CD8-positive, alpha-beta memory T cell (primary cell): ENCODE measurements around the gene STK11. TPM values are rescaled to one million over a fixed set of nuclear protein-coding genes. Genes with fewer than 3 reads are reported as not detected.
"Not testable (repeated sequence)": the region's sequence is repeated elsewhere in the genome, so short reads cannot be mapped to it uniquely, and the experiment has no call there.

Source experiments
- CTCF ChIA-PET: fragments of 350-600 bp; sonication (Branson Sonifier 250); formaldehyde crosslinking; loops from one replicate; lab custom pipeline; 2021; ENCODE audit warnings: antibody characterized with exemption; lab: Charles Lee
- POLR2A ChIA-PET: fragments of 350-600 bp; sonication (Branson Sonifier 250); formaldehyde crosslinking; loops from one replicate; lab custom pipeline; 2021; ENCODE audit warnings: antibody characterized with exemption; lab: Charles Lee
- DNase-seq, 5 donors: peaks; one replicate each; pipeline versions ENCODE4 v3.0.0 to v3.0.0-alpha.2; 2020 to 2022; ENCODE audit warnings: mixed read lengths in 1 of 5
- H3K27ac ChIP-seq: one replicate; pipeline ENCODE4 v1.7.0; 2013; ENCODE audit warnings: low read depth, mild to moderate bottlenecking, low read length, moderate library complexity
- H3K27me3 ChIP-seq: 2 replicates; pipeline ENCODE4 v1.7.0; 2013; ENCODE audit warnings: low read length, mild to moderate bottlenecking; ENCODE audit not compliant: insufficient read depth, poor library complexity, severe bottlenecking
- H3K36me3 ChIP-seq: 2 replicates; pipeline ENCODE4 v1.7.0; 2013; ENCODE audit warnings: mild to moderate bottlenecking, low read length, moderate library complexity; ENCODE audit not compliant: insufficient read depth
- H3K4me1 ChIP-seq: 2 replicates; pipeline ENCODE4 v1.7.0; 2013; ENCODE audit warnings: mild to moderate bottlenecking, low read length, moderate library complexity; ENCODE audit not compliant: insufficient read depth
- H3K4me3 ChIP-seq: 2 replicates; pipeline ENCODE4 v1.7.0; 2013; ENCODE audit warnings: mild to moderate bottlenecking, low read length
- H3K9me3 ChIP-seq: 2 replicates; pipeline ENCODE4 v1.7.0; 2013; ENCODE audit warnings: mild to moderate bottlenecking, low read length
- H3K27ac Mint-ChIP-seq, 8 donors: one replicate each; pipeline ENCODE4 v1.8.0; 2020 to 2021; ENCODE audit warnings: mixed read lengths in 8 of 8, mild to moderate bottlenecking in 6 of 8, inconsistent platforms in 3 of 8, moderate library complexity in 3 of 8
- H3K27me3 Mint-ChIP-seq, 2 donors: one replicate each; pipeline ENCODE4 v1.8.0; 2020 to 2021; ENCODE audit warnings: mixed read lengths in 2 of 2, mild to moderate bottlenecking in 1 of 2, moderate library complexity in 1 of 2
- H3K36me3 Mint-ChIP-seq, 3 donors: one replicate each; pipeline ENCODE4 v1.8.0; 2020 to 2021; ENCODE audit warnings: mixed read lengths in 3 of 3, inconsistent platforms in 1 of 3, mild to moderate bottlenecking in 1 of 3
- H3K4me1 Mint-ChIP-seq, 3 donors: one replicate each; pipeline ENCODE4 v1.8.0; 2020 to 2021; ENCODE audit warnings: mixed read lengths in 3 of 3, inconsistent platforms in 1 of 3, mild to moderate bottlenecking in 1 of 3
- H3K4me3 Mint-ChIP-seq, 7 donors: one replicate each; pipeline ENCODE4 v1.8.0; 2020 to 2021; ENCODE audit warnings: mixed read lengths in 7 of 7, mild to moderate bottlenecking in 6 of 7, moderate library complexity in 4 of 7, inconsistent platforms in 2 of 7
- H3K9me3 Mint-ChIP-seq, 5 donors: one replicate each; pipeline ENCODE4 v1.8.0; 2020 to 2022; ENCODE audit warnings: mixed read lengths in 5 of 5, mild to moderate bottlenecking in 3 of 5, moderate library complexity in 2 of 5, inconsistent platforms in 1 of 5
- polyA plus RNA-seq: library from polyadenylated mRNA; unstranded; fragments of 300-500 nt; fragmentation: Illumina TruSeq; gene quantifications from one replicate; pipeline ENCODE4 v1.2.3, GENCODE V29; 2021
- total RNA-seq, 2 experiments: library from RNA; stranded (reverse); gene quantifications; one replicate each; pipeline ENCODE4 v1.2.3, GENCODE V29; 2021

Gene STK11
- total and polyA plus RNA-seq, 3 experiments from 2014 or later: 37.0 to 69.7 (median 66.9) TPM

DNA sequence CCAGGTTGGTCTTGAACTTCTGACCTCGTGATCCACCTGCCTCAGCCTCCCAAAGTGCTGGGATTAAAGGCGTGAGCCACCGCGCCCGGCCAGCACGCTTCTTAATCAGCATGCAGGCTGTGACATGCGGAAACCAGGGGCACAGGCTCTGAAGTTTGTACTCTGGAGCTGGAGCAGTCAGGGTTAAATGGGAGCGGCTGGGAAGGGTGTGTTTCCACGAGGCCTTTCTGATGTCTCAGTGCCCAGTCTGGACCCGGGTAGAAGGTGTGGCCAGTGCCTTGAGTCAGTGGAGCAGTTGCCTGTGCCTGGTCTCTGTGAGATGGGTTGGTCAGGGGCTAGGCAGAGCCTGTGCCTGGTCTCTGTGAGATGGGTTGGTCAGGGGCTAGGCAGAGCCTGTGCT is 3.3 kb downstream of the STK11 start:
- H3K9me3 ChIP-seq, H3K27me3 Mint-ChIP-seq, H3K4me3 ChIP-seq, H3K27ac ChIP-seq, DNase-seq, H3K27me3 ChIP-seq, POLR2A ChIA-PET, H3K36me3 ChIP-seq, H3K9me3 Mint-ChIP-seq: not testable (repeated sequence)
- Mint-ChIP-seq H3K4me1 (peaks cover 15 to 50% (median 27%) of the 10 kb centered on the region in 3 donors), H3K36me3 (peaks cover 0 to 35% (median 2%) of the 10 kb centered on the region in 3 donors), H3K27ac (peak overlapping the region in 1 of 8 donors; percentile 12), H3K4me3 (peak overlapping the region in 4 of 7 donors; percentile 37 to 98 (median 42))
- peaks cover 44% of the 10 kb centered on the region for H3K4me1 ChIP-seq
- CTCF ChIA-PET: interaction anchor here (1.2 kb wide), 1 partner anchor 17 kb away, joined by 4 read pairs; no protein-coding TSS in a partner anchor

DNA sequence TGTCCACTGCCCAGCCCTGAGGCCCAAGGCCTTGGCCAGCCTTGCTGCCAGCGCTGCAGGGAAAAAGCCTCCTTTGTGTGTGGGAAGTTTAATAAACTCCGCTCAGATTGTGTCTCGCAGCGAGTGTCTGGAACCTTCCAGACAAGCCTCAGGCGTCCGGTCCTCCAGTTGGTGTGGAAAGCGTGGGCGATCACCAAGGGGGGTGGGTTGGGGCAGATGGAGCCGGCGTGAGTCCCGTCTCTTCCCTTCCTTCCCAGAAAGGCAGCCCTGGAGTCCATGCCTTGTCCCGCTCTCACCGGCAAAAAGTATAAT is 4.6 kb downstream of the STK11 start:
- H3K4me1 ChIP-seq: peaks cover 40% of the 10 kb centered on the region
- no peaks in the 10 kb centered on the region for H3K36me3 ChIP-seq
- no peaks in the 10 kb centered on the region for H3K9me3 Mint-ChIP-seq
- H3K4me3 Mint-ChIP-seq: peak overlapping the region in 4 of 7 donors; percentile 22 to 42 (median 30)
- H3K27me3 Mint-ChIP-seq: no peaks in the 10 kb centered on the region
- no peak for DNase-seq
- peak overlapping the region in 2 of 8 donors; percentile 14 to 38 for H3K27ac Mint-ChIP-seq
- no peaks in the 10 kb centered on the region for H3K27me3 ChIP-seq
- POLR2A ChIA-PET: no interaction called here
- H3K27ac ChIP-seq: no peak overlapping the region
- H3K9me3 ChIP-seq: no peaks in the 10 kb centered on the region
- H3K4me1 Mint-ChIP-seq: peaks cover 17 to 51% (median 29%) of the 10 kb centered on the region in 3 donors
- peaks cover 0 to 40% (median 2%) of the 10 kb centered on the region in 3 donors for H3K36me3 Mint-ChIP-seq
- CTCF ChIA-PET: no interaction called here
- no peak overlapping the region for H3K4me3 ChIP-seq

DNA sequence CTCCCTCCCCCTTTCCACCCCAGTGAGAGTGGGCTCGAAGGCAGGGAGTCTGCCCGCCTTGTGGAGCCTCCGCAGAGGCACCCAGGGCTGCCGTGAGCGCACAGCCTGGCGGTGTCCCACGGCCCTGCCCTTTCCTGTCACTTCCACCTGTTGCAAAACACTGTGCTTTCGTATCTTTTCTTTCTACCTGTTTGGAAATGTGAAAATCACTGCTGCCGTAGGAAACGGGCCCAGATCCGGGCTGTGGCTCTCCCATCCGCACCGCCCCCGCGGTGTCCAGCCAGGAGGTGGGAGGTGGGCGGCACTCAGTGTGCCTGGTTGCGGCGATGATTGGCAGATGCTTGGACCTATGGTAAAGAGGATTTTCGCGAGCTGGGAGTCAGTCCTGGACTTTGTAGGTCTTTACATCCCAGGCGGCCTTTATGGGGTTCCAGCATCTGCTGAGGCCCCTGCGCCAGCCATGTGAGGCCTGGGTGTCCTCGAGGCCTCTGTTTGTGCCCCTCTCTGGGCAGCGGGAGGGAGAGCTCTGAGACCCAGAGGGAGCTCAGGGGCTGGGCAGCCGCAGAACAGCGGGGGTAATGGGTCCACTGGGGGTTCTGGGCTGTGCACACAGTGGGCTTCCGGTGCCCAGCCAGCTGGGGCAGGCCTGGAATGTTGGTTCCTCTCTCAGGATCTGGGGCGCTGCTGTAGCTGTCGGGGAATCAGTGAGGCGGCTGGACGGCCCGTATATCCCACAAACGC is 6.1 kb downstream of the STK11 start:
- H3K4me1 ChIP-seq: peaks cover 38% of the 10 kb centered on the region
- Mint-ChIP-seq H3K4me1 (peaks cover 17 to 52% (median 28%) of the 10 kb centered on the region in 3 donors), H3K27ac (peak overlapping the region in 1 of 8 donors; percentile 42), H3K4me3 (peak overlapping the region in 3 of 7 donors; percentile 19 to 32 (median 19)), H3K36me3 (peaks cover 0 to 45% (median 2%) of the 10 kb centered on the region in 3 donors), H3K9me3 (no peaks in the 10 kb centered on the region), H3K27me3 (no peaks in the 10 kb centered on the region)
- H3K36me3 ChIP-seq: no peaks in the 10 kb centered on the region
- no peaks in the 10 kb centered on the region for H3K27me3 ChIP-seq
- no peak for DNase-seq
- ChIA-PET POLR2A (interaction anchor here (0.8 kb wide), 1 partner anchor 8 kb away, joined by 6 read pairs; no protein-coding TSS in a partner anchor), CTCF (interaction anchor here (0.7 kb wide), 1 partner anchor 18 kb away, joined by 3 read pairs; no protein-coding TSS in a partner anchor)
- no peaks in the 10 kb centered on the region for H3K9me3 ChIP-seq
- H3K4me3 ChIP-seq: no peak overlapping the region
- no peak overlapping the region for H3K27ac ChIP-seq

DNA sequence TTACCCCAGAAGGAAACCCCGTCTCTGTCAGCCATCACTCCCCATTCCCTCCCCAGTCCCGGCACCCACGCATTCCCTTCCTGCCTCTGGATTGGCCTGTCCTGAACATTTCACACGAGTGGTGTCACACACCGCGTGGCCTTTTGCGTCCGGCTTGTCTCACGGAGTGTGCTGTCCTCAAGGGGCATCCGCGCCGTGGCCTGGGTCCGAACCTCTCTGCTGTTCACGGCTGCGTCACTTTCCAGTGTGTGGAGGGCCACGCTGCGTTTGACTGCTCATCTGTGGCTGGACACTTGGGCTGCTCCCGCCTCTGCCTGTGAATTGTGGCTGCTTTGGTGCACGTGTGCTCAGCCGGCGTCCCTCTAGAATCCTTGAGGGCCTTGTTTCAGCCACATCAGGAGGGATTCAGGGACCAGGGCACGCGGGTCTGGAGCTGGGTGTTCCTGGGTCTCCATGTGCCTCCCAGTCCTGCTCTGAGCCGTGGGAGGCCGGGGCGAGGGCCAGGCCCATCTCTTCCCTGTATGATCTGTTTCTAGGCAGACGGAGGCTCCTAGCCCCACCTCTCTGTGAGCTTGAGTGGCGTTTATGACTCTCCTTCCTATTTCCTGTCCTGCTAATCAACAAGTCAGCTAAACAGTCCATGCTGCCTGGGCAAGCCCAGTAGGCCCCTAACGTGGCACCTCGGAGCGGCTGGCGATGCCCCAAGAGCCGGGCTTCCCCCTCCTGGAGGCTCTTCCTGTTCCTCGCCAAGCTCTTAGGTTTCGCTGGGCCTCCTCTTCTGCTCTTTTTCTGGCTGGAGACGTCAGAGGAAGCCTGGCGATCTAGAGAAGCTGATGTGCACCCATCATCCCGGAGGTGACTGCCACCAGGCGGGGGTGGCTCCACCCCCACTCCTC is 8.1 kb downstream of the STK11 start:
- H3K4me1 ChIP-seq: peaks cover 37% of the 10 kb centered on the region
- Mint-ChIP-seq H3K27me3 (no peaks in the 10 kb centered on the region), H3K27ac (peak overlapping the region; percentile 33 to 91 (median 70)), H3K9me3 (no peaks in the 10 kb centered on the region), H3K4me3 (peak overlapping the region in 6 of 7 donors; percentile 23 to 83 (median 57)), H3K36me3 (peaks cover 0 to 43% (median 2%) of the 10 kb centered on the region in 3 donors), H3K4me1 (peaks cover 17 to 44% (median 20%) of the 10 kb centered on the region in 3 donors)
- H3K9me3 ChIP-seq: no peaks in the 10 kb centered on the region
- peak in 3 of 5 donors; percentile 21 to 50 (median 36) for DNase-seq
- CTCF ChIA-PET: interaction anchor here (0.7 to 1.3 kb wide), 2 partner anchors 11 kb away, joined by 3 read pairs; no protein-coding TSS in a partner anchor
- H3K4me3 ChIP-seq: no peak overlapping the region
- H3K27ac ChIP-seq: no peak overlapping the region
- no peaks in the 10 kb centered on the region for H3K36me3 ChIP-seq
- H3K27me3 ChIP-seq: no peaks in the 10 kb centered on the region
- POLR2A ChIA-PET: interaction anchor here (0.5 to 0.6 kb wide), 2 partner anchors 11 to 27 kb away, joined by 3 to 4 read pairs; no protein-coding TSS in a partner anchor

DNA sequence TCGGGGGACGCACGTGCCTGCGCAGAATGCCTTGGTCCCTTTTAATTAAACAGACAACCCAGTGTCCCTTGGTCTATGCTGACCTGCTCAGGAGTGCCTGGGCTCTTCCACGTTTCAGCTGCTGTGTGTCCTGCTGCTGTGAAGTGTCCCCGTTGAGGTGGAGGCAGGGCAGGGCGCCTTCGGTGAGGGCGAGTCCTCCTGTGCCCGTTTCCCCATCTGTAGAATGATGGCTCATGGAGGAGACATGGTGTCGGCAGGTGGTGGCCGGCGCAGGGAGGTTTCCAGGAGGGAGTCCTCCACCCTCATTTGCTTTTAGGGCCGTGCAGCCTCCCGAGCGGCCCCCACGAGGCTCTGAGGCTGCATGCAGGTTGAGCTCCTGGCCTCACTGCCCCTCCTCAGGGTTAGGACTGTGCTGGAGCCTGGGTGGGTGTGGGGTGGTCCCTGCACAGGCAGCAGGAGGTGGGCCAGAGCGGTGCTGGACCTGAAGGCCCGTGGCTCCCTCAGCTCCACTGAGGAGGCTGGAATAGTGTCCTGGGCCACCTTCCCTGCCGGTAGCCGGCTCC is 8.8 kb downstream of the STK11 start:
- H3K9me3 ChIP-seq: no peaks in the 10 kb centered on the region
- Mint-ChIP-seq H3K4me3 (peak overlapping the region in 2 of 7 donors; percentile 76 to 83), H3K9me3 (no peaks in the 10 kb centered on the region), H3K36me3 (peaks cover 0 to 43% (median 2%) of the 10 kb centered on the region in 3 donors), H3K4me1 (peaks cover 16 to 40% (median 20%) of the 10 kb centered on the region in 3 donors), H3K27ac (peak overlapping the region in 7 of 8 donors; percentile 46 to 91 (median 75)), H3K27me3 (no peaks in the 10 kb centered on the region)
- POLR2A ChIA-PET: no interaction called here
- no peak overlapping the region for H3K27ac ChIP-seq
- no peak for DNase-seq
- CTCF ChIA-PET: interaction anchor here (1.3 kb wide), 1 partner anchor 12 kb away, joined by 3 read pairs; no protein-coding TSS in a partner anchor
- peaks cover 31% of the 10 kb centered on the region for H3K4me1 ChIP-seq
- no peaks in the 10 kb centered on the region for H3K36me3 ChIP-seq
- no peaks in the 10 kb centered on the region for H3K27me3 ChIP-seq
- H3K4me3 ChIP-seq: no peak overlapping the region

DNA sequence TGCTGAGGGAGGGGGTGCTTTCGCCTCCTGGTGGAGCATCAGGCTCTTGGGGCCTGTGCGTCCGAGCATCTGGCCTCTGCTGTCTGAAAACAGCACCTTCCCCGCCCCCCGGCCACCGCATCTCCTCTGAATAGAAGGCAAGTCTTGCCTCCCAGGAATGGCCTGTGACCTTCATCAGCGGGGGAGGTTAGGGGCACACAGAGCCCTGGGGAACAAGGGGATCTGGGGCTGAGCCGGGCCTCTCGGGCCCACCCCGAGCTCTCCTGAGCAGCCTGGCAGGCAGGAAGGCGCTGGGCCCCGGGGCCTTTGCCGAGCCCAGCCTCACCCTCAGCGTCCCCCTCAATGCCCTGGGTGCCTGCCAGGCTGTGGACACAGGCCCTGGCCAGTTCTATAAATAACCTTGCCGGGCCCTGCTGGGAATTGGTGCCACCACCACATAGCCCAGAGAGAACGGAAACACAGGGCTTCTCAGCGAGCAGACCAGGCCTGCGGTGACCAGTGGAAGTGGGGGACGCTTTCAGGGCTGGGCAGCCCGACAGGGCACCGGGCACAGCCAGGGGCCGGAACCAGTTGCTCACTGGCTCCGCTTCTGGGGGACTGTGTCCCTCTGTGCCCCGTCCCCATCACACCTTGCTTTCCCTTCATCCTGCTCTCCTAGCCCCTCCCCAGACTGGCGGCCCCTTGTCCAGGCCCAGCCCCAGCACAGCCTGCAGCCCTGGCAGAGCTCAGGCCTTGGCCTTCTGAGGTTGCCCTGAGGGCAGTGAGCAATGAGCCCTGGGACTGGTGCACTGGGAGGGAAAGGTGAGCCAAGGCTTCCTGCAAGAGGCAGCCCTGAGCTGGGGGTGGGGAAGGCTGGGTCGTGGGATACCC is 9.5 kb downstream of the STK11 start:
- Mint-ChIP-seq H3K36me3 (peaks cover 0 to 39% (median 2%) of the 10 kb centered on the region in 3 donors), H3K27ac (no peak overlapping the region), H3K9me3 (no peaks in the 10 kb centered on the region), H3K27me3 (no peaks in the 10 kb centered on the region), H3K4me3 (no peak overlapping the region), H3K4me1 (peaks cover 13 to 34% (median 17%) of the 10 kb centered on the region in 3 donors)
- no peak overlapping the region for H3K27ac ChIP-seq
- no peaks in the 10 kb centered on the region for H3K27me3 ChIP-seq
- no peak for DNase-seq
- peaks cover 25% of the 10 kb centered on the region for H3K4me1 ChIP-seq
- H3K4me3 ChIP-seq: no peak overlapping the region
- ChIA-PET POLR2A (interaction anchor here (0.6 to 0.7 kb wide), 2 partner anchors 23 to 41 kb away, joined by 3 read pairs; partner anchors contain the start of genes CBARP and SBNO2), CTCF (interaction anchor here (1.3 kb wide), 1 partner anchor 12 kb away, joined by 3 read pairs; no protein-coding TSS in a partner anchor)
- no peaks in the 10 kb centered on the region for H3K9me3 ChIP-seq
- H3K36me3 ChIP-seq: no peaks in the 10 kb centered on the region
